ENCODE results near the gene WDCP. TPM values are rescaled to one million over a fixed set of nuclear protein-coding genes. Genes with fewer than 3 reads are reported as not detected.

Gene WDCP
- total RNA-seq, 1 experiment from 2014 or later, result 20.0 TPM

DNA sequence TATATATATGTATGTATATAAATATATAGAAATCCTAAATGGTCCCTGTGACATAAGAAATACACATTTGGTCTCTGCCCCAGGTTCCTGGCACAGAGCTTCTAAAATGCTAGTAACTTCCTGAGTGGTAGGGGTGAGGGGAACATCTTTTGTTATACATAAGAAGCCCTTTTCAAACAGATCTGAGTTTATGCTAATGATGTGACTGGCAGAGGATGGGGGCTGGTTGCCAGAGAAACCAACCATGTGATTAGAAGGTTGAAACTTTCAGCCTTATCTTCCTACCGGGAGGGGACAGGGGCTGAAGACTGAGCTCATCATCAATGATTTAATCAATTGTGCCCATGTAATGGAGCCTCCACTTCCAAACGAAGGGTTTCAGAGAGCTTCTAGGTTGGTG is 21.0 kb downstream of the WDCP start:
- intact Hi-C loops (cut with micrococcal nuclease; ENCODE audit: unreplicated experiment) (no loop called here), in situ Hi-C loops (cut with HindIII; ENCODE audit: low pct_unique_long_range_greater_than_20kb, low sequenced_read_pairs) (no loop called here)
- ChIA-PET CTCF (interaction anchor here (0.6 kb wide), 1 partner anchor 152 kb away, joined by 3 read pairs; no protein-coding TSS in a partner anchor), POLR2A (no interaction called here)
- H3K27ac ChIP-seq (ENCODE audit: low read length), result no peak overlapping the region
- peaks cover 8% of the 10 kb centered on the region for H3K36me3 ChIP-seq (ENCODE audit: control insufficient read depth, insufficient read depth, low read length)
- H3K4me3 ChIP-seq (ENCODE audit: low read depth in 2 of 2, low read length in 2 of 2), result no peak overlapping the region
- ATAC-seq, result no peak
- no peaks in the 10 kb centered on the region for H3K4me1 ChIP-seq (ENCODE audit: control insufficient read depth, insufficient read depth, low read length)
- no peaks in the 10 kb centered on the region for H3K27me3 ChIP-seq (ENCODE audit: control insufficient read depth, insufficient read depth, low read length)
- TF ChIP-seq TCF7L2 (IDR thresholded peaks at IDR 0.05; ENCODE audit: low read depth, low read length) (no peak), POLR2AphosphoS5 (IDR thresholded peaks at IDR 0.05; ENCODE audit: low read depth, low read length) (no peak), SIN3A (IDR thresholded peaks at IDR 0.05; ENCODE audit: borderline replicate concordance, insufficient read depth, low read depth, low read length) (no peak)
- TF ChIP-seq, protein P1, sequence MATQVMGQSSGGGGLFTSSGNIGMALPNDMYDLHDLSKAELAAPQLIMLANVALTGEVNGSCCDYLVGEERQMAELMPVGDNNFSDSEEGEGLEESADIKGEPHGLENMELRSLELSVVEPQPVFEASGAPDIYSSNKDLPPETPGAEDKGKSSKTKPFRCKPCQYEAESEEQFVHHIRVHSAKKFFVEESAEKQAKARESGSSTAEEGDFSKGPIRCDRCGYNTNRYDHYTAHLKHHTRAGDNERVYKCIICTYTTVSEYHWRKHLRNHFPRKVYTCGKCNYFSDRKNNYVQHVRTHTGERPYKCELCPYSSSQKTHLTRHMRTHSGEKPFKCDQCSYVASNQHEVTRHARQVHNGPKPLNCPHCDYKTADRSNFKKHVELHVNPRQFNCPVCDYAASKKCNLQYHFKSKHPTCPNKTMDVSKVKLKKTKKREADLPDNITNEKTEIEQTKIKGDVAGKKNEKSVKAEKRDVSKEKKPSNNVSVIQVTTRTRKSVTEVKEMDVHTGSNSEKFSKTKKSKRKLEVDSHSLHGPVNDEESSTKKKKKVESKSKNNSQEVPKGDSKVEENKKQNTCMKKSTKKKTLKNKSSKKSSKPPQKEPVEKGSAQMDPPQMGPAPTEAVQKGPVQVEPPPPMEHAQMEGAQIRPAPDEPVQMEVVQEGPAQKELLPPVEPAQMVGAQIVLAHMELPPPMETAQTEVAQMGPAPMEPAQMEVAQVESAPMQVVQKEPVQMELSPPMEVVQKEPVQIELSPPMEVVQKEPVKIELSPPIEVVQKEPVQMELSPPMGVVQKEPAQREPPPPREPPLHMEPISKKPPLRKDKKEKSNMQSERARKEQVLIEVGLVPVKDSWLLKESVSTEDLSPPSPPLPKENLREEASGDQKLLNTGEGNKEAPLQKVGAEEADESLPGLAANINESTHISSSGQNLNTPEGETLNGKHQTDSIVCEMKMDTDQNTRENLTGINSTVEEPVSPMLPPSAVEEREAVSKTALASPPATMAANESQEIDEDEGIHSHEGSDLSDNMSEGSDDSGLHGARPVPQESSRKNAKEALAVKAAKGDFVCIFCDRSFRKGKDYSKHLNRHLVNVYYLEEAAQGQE (IDR thresholded peaks at IDR 0.05; ENCODE audit: insufficient read depth in 1 of 2, low read depth in 2 of 2, low read length in 1 of 2), result no peak
- TF ChIP-seq, protein P2, sequence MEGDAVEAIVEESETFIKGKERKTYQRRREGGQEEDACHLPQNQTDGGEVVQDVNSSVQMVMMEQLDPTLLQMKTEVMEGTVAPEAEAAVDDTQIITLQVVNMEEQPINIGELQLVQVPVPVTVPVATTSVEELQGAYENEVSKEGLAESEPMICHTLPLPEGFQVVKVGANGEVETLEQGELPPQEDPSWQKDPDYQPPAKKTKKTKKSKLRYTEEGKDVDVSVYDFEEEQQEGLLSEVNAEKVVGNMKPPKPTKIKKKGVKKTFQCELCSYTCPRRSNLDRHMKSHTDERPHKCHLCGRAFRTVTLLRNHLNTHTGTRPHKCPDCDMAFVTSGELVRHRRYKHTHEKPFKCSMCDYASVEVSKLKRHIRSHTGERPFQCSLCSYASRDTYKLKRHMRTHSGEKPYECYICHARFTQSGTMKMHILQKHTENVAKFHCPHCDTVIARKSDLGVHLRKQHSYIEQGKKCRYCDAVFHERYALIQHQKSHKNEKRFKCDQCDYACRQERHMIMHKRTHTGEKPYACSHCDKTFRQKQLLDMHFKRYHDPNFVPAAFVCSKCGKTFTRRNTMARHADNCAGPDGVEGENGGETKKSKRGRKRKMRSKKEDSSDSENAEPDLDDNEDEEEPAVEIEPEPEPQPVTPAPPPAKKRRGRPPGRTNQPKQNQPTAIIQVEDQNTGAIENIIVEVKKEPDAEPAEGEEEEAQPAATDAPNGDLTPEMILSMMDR (IDR thresholded peaks at IDR 0.05), result no peak
- no peaks in the 10 kb centered on the region for H3K9me3 ChIP-seq (ENCODE audit: control insufficient read depth, insufficient read depth, low read depth, low read length)
- DNase-seq (ENCODE audit: low read depth, low spot score), result no peak
- no TSS peak for BruUV-seq (replicated peaks)

DNA sequence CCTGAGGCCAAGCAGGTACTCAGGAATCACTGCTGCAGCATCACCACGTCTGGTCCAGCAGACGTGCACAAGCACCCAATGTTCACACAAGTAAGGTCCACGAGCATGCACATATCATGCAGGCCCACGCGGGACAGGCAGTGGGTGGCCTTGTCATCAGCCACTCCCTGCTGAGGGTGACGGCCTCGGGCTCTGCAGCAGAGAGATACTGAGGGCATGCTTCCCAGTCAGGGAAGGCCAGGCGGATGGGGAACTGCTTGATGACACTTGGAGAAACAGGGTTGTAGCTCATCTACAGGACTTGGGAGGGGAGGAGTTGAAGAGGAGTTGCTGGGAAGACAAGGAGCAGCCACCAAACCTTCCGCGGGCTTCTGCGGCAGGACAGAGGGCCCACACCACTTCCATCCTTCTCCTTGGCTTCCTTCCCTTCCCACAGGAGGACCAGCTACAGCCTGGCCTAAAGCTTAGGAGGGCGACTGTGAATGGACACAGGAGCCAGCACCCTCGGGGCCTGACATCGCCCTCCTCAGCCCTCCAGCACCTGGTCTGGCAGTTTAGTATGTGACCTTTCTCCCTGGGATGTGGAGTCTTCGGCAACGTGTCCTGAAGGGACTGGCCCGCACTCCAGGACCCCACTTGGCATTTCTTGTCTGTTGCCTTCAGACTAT is 22.1 kb downstream of the WDCP start:
- in situ Hi-C loops (cut with HindIII; ENCODE audit: low pct_unique_long_range_greater_than_20kb, low sequenced_read_pairs), result no loop called here
- CTCF ChIA-PET, result no interaction called here

More for the DNA sequence above, 22.1 kb downstream of the WDCP start:
- Histone ChIP-seq H3K27ac (ENCODE audit: low read length) (no peak overlapping the region), H3K9me3 (ENCODE audit: control insufficient read depth, insufficient read depth, low read depth, low read length) (no peaks in the 10 kb centered on the region), H3K4me3 (ENCODE audit: low read depth in 2 of 2, low read length in 2 of 2) (no peak overlapping the region), H3K27me3 (ENCODE audit: control insufficient read depth, insufficient read depth, low read length) (no peaks in the 10 kb centered on the region), H3K4me1 (ENCODE audit: control insufficient read depth, insufficient read depth, low read length) (no peaks in the 10 kb centered on the region), H3K36me3 (ENCODE audit: control insufficient read depth, insufficient read depth, low read length) (peaks cover 3% of the 10 kb centered on the region; the same call in 1 of the 2 replicates)
- TF ChIP-seq SIN3A (IDR thresholded peaks at IDR 0.05; ENCODE audit: borderline replicate concordance, insufficient read depth, low read depth, low read length) (no peak), TCF7L2 (IDR thresholded peaks at IDR 0.05; ENCODE audit: low read depth, low read length) (no peak), POLR2AphosphoS5 (IDR thresholded peaks at IDR 0.05; ENCODE audit: low read depth, low read length) (no peak)
- TF ChIP-seq, protein P2 (IDR thresholded peaks at IDR 0.05), result no peak
- TF ChIP-seq, protein P1 (IDR thresholded peaks at IDR 0.05; ENCODE audit: insufficient read depth in 1 of 2, low read depth in 2 of 2, low read length in 1 of 2), result no peak
- no peak for ATAC-seq
- POLR2A ChIA-PET, result no interaction called here
- no peak for DNase-seq (ENCODE audit: low read depth, low spot score)
- BruUV-seq (replicated peaks), result no TSS peak
- intact Hi-C loops (cut with micrococcal nuclease; ENCODE audit: unreplicated experiment), result no loop called here

Data from Panc1 (cell line).